Memory B cell (primary cell): ENCODE measurements around the gene ARHGEF37.
A peak's percentile ranks its signal among the peaks of the same experiment; 100 is the strongest.

ENCODE experiments used
- ATAC-seq: fragments of 150-1000 bp; cut with Tn5 transposase; 2 replicates; pipeline ENCODE4 v1.10.0; 2021; ENCODE audit warnings: low read depth, mild to moderate bottlenecking, moderate library complexity
- DNase-seq, 2 donors: peaks; one replicate each; pipeline ENCODE4 v3.0.0; 2022; ENCODE audit warnings: low spot score in 2 of 2
- H3K27ac Mint-ChIP-seq: one replicate; pipeline ENCODE4 v1.8.0; 2022; ENCODE audit warnings: mild to moderate bottlenecking, moderate library complexity, mixed read lengths
- H3K27me3 Mint-ChIP-seq: one replicate; pipeline ENCODE4 v1.8.0; 2022; ENCODE audit warnings: mixed read lengths
- H3K36me3 Mint-ChIP-seq: one replicate; pipeline ENCODE4 v1.8.0; 2022; ENCODE audit warnings: mild to moderate bottlenecking, mixed read lengths
- H3K4me1 Mint-ChIP-seq: one replicate; pipeline ENCODE4 v1.8.0; 2022; ENCODE audit warnings: mixed read lengths
- H3K4me3 Mint-ChIP-seq: one replicate; pipeline ENCODE4 v1.8.0; 2022; ENCODE audit warnings: mild to moderate bottlenecking, moderate library complexity, mixed read lengths
- H3K9me3 Mint-ChIP-seq: one replicate; pipeline ENCODE4 v1.8.0; 2022; ENCODE audit warnings: mixed read lengths

ARHGEF37 gene

GRCh38 chr5:149600932-149601331 lies 19.6 kb downstream of the ARHGEF37 start:
- peaks cover 20% of the 10 kb centered on the region for H3K4me1 Mint-ChIP-seq
- DNase-seq (no peak), ATAC-seq (no peak)
- H3K27ac Mint-ChIP-seq = no peak overlapping the region
- H3K4me3 Mint-ChIP-seq = no peak overlapping the region
- H3K36me3 Mint-ChIP-seq = peaks cover 3% of the 10 kb centered on the region
- H3K27me3 Mint-ChIP-seq = no peaks in the 10 kb centered on the region
- peaks cover 1% of the 10 kb centered on the region for H3K9me3 Mint-ChIP-seq

GRCh38 chr5:149603210-149603609 lies 21.9 kb downstream of the ARHGEF37 start:
- Mint-ChIP-seq H3K27me3 (no peaks in the 10 kb centered on the region), H3K4me3 (no peak overlapping the region), H3K4me1 (peaks cover 21% of the 10 kb centered on the region), H3K9me3 (peaks cover 1% of the 10 kb centered on the region), H3K27ac (no peak overlapping the region), H3K36me3 (peaks cover 2% of the 10 kb centered on the region)
- DNase-seq (no peak), ATAC-seq (no peak)

GRCh38 chr5:149603920-149604319 lies 22.6 kb downstream of the ARHGEF37 start:
- no peak for DNase-seq
- H3K27me3 Mint-ChIP-seq = no peaks in the 10 kb centered on the region
- H3K4me3 Mint-ChIP-seq = no peak overlapping the region
- no peak for ATAC-seq
- no peaks in the 10 kb centered on the region for H3K9me3 Mint-ChIP-seq
- H3K27ac Mint-ChIP-seq = no peak overlapping the region
- H3K4me1 Mint-ChIP-seq = peaks cover 19% of the 10 kb centered on the region
- no peaks in the 10 kb centered on the region for H3K36me3 Mint-ChIP-seq

- Mint-ChIP-seq H3K4me3 (no peak overlapping the region), H3K36me3 (no peaks in the 10 kb centered on the region), H3K27me3 (no peaks in the 10 kb centered on the region), H3K9me3 (no peaks in the 10 kb centered on the region), H3K4me1 (peaks cover 21% of the 10 kb centered on the region), H3K27ac (no peak overlapping the region)
- DNase-seq = no peak
- no peak for ATAC-seq
Measured at GRCh38 chr5:149604321-149604720, 23.0 kb downstream of the ARHGEF37 start.

GRCh38 chr5:149605354-149605997 lies 24.2 kb downstream of the ARHGEF37 start:
- no peaks in the 10 kb centered on the region for H3K27me3 Mint-ChIP-seq
- H3K4me3 Mint-ChIP-seq = no peak overlapping the region
- H3K4me1 Mint-ChIP-seq = peaks cover 21% of the 10 kb centered on the region
- ATAC-seq (no peak), DNase-seq (no peak)
- H3K9me3 Mint-ChIP-seq = no peaks in the 10 kb centered on the region
- no peaks in the 10 kb centered on the region for H3K36me3 Mint-ChIP-seq
- H3K27ac Mint-ChIP-seq = peak overlapping the region; percentile 78

GRCh38 chr5:149605998-149606724 lies 24.9 kb downstream of the ARHGEF37 start:
- peak; percentile 89 for ATAC-seq
- H3K27me3 Mint-ChIP-seq = no peaks in the 10 kb centered on the region
- no peaks in the 10 kb centered on the region for H3K9me3 Mint-ChIP-seq
- H3K4me1 Mint-ChIP-seq = peaks cover 21% of the 10 kb centered on the region
- DNase-seq = no peak
- H3K27ac Mint-ChIP-seq = peak overlapping the region; percentile 78
- H3K4me3 Mint-ChIP-seq = peak overlapping the region; percentile 78
- H3K36me3 Mint-ChIP-seq = no peaks in the 10 kb centered on the region

- Mint-ChIP-seq H3K27me3 (no peaks in the 10 kb centered on the region), H3K9me3 (no peaks in the 10 kb centered on the region), H3K36me3 (no peaks in the 10 kb centered on the region), H3K4me1 (peaks cover 17% of the 10 kb centered on the region), H3K4me3 (no peak overlapping the region), H3K27ac (no peak overlapping the region)
- ATAC-seq (no peak), DNase-seq (no peak)
Measured at GRCh38 chr5:149608936-149609545, 27.7 kb downstream of the ARHGEF37 start.

- H3K4me1 Mint-ChIP-seq = peaks cover 17% of the 10 kb centered on the region
- H3K36me3 Mint-ChIP-seq = no peaks in the 10 kb centered on the region
- H3K27me3 Mint-ChIP-seq = no peaks in the 10 kb centered on the region
- H3K9me3 Mint-ChIP-seq = no peaks in the 10 kb centered on the region
- no peak for DNase-seq
- H3K4me3 Mint-ChIP-seq = no peak overlapping the region
- no peak overlapping the region for H3K27ac Mint-ChIP-seq
- no peak for ATAC-seq
Measured at GRCh38 chr5:149609640-149610219, 28.4 kb downstream of the ARHGEF37 start.

GRCh38 chr5:149610589-149611255 lies 29.4 kb downstream of the ARHGEF37 start:
- Mint-ChIP-seq H3K4me1 (peaks cover 17% of the 10 kb centered on the region), H3K36me3 (no peaks in the 10 kb centered on the region), H3K27me3 (no peaks in the 10 kb centered on the region), H3K9me3 (no peaks in the 10 kb centered on the region), H3K27ac (no peak overlapping the region), H3K4me3 (no peak overlapping the region)
- no peak for DNase-seq
- ATAC-seq = no peak

GRCh38 chr5:149611326-149611725 lies 30.0 kb downstream of the ARHGEF37 start:
- DNase-seq (no peak), ATAC-seq (no peak)
- peaks cover 16% of the 10 kb centered on the region for H3K4me1 Mint-ChIP-seq
- no peaks in the 10 kb centered on the region for H3K36me3 Mint-ChIP-seq
- no peaks in the 10 kb centered on the region for H3K9me3 Mint-ChIP-seq
- no peak overlapping the region for H3K27ac Mint-ChIP-seq
- H3K27me3 Mint-ChIP-seq = no peaks in the 10 kb centered on the region
- H3K4me3 Mint-ChIP-seq = no peak overlapping the region

- Mint-ChIP-seq H3K4me1 (peaks cover 22% of the 10 kb centered on the region), H3K36me3 (no peaks in the 10 kb centered on the region), H3K27me3 (no peaks in the 10 kb centered on the region), H3K9me3 (no peaks in the 10 kb centered on the region), H3K27ac (no peak overlapping the region), H3K4me3 (no peak overlapping the region)
- DNase-seq (no peak), ATAC-seq (no peak)
Measured at GRCh38 chr5:149614034-149614907, 33.0 kb downstream of the ARHGEF37 start.

- peaks cover 22% of the 10 kb centered on the region for H3K4me1 Mint-ChIP-seq
- no peak for DNase-seq
- ATAC-seq = no peak
- H3K27me3 Mint-ChIP-seq = no peaks in the 10 kb centered on the region
- no peaks in the 10 kb centered on the region for H3K36me3 Mint-ChIP-seq
- no peak overlapping the region for H3K4me3 Mint-ChIP-seq
- H3K9me3 Mint-ChIP-seq = no peaks in the 10 kb centered on the region
- H3K27ac Mint-ChIP-seq = peak overlapping the region; percentile 64
Measured at GRCh38 chr5:149615976-149616375, 34.7 kb downstream of the ARHGEF37 start.

GRCh38 chr5:149616727-149617285 lies 35.5 kb downstream of the ARHGEF37 start:
- H3K27ac Mint-ChIP-seq = peak overlapping the region; percentile 57
- H3K36me3 Mint-ChIP-seq = no peaks in the 10 kb centered on the region
- ATAC-seq = peak; percentile 49
- no peak overlapping the region for H3K4me3 Mint-ChIP-seq
- H3K27me3 Mint-ChIP-seq = no peaks in the 10 kb centered on the region
- DNase-seq = no peak
- H3K4me1 Mint-ChIP-seq = peaks cover 22% of the 10 kb centered on the region
- H3K9me3 Mint-ChIP-seq = no peaks in the 10 kb centered on the region
